ENCODE results near the gene MRPL51.

DNA sequence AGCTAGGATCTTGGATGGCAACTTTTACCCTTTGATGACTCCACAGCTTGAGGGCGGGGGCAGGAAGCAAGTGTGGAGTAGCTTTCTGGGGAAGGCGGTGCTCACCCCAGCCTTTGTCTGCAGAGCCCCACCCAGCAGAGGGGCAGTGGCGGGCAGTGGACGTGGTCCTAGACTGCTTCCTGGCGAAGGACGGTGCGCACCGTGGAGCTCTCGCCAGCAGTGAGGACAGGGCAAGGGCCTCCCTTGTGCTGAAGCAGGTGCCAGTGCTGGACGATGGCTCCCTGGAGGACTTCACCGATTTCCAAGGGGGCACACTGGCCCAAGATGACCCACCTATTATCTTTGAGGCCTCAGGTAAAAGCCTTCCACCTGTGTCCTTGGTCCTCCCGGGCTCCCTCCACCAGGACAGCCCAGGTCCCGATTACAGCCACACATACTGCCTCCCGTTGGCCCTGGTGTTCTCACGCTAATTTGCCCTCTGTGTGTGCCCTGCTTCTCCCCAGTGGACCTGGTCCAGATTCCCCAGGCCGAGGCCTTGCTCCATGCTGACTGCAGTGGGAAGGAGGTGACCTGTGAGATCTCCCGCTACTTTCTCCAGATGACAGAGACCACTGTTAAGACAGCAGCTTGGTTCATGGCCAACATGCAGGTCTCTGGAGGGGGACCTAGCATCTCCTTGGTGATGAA is 40.0 kb downstream of the MRPL51 start:
- TF ChIP-seq, protein P1, sequence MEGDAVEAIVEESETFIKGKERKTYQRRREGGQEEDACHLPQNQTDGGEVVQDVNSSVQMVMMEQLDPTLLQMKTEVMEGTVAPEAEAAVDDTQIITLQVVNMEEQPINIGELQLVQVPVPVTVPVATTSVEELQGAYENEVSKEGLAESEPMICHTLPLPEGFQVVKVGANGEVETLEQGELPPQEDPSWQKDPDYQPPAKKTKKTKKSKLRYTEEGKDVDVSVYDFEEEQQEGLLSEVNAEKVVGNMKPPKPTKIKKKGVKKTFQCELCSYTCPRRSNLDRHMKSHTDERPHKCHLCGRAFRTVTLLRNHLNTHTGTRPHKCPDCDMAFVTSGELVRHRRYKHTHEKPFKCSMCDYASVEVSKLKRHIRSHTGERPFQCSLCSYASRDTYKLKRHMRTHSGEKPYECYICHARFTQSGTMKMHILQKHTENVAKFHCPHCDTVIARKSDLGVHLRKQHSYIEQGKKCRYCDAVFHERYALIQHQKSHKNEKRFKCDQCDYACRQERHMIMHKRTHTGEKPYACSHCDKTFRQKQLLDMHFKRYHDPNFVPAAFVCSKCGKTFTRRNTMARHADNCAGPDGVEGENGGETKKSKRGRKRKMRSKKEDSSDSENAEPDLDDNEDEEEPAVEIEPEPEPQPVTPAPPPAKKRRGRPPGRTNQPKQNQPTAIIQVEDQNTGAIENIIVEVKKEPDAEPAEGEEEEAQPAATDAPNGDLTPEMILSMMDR (IDR thresholded peaks at IDR 0.05): no peak
- no peak for TF ChIP-seq POLR2A (IDR thresholded peaks at IDR 0.05)
